GM10266 (cell line): Measurements from ENCODE around the gene NRARP.
"Not testable (repeated sequence)": the region's sequence is repeated elsewhere in the genome, so short reads cannot be mapped to it uniquely, and the experiment has no call there.

Experiments
- DNase-seq: peaks from one replicate; pipeline ENCODE4 v3.0.0; 2012; ENCODE audit errors: extremely low spot score
- TF ChIP-seq, protein P1 (sequence below): IDR thresholded peaks from 2 replicates; pipeline ENCODE4 v1.5.1; 2012; ENCODE audit warnings: mild to moderate bottlenecking, low read depth; ENCODE audit not compliant: control insufficient read depth, insufficient read depth; ENCODE audit errors: missing control alignments

The NRARP gene

DNA sequence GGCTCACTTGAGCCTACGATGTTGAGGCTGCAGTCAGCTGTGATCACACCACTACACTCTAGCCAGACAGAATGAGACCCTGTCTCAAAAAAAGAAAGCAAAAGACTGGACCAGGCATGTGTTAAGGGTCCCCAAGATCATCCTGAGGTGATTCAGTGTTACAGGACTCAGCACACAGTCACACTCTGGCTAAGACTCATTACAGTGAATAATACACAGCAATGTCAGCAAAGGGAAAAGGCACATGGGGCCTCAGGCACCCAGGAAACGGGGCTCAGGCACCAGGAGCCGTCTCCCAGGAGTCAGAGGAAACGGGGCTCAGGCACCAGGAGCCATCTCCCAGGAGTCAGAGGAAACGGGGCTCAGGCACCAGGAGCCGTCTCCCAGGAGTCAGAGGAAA, 39.2 kb upstream of the NRARP start:
- no peak for DNase-seq
- TF ChIP-seq, protein P1, sequence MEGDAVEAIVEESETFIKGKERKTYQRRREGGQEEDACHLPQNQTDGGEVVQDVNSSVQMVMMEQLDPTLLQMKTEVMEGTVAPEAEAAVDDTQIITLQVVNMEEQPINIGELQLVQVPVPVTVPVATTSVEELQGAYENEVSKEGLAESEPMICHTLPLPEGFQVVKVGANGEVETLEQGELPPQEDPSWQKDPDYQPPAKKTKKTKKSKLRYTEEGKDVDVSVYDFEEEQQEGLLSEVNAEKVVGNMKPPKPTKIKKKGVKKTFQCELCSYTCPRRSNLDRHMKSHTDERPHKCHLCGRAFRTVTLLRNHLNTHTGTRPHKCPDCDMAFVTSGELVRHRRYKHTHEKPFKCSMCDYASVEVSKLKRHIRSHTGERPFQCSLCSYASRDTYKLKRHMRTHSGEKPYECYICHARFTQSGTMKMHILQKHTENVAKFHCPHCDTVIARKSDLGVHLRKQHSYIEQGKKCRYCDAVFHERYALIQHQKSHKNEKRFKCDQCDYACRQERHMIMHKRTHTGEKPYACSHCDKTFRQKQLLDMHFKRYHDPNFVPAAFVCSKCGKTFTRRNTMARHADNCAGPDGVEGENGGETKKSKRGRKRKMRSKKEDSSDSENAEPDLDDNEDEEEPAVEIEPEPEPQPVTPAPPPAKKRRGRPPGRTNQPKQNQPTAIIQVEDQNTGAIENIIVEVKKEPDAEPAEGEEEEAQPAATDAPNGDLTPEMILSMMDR, result no peak

DNA sequence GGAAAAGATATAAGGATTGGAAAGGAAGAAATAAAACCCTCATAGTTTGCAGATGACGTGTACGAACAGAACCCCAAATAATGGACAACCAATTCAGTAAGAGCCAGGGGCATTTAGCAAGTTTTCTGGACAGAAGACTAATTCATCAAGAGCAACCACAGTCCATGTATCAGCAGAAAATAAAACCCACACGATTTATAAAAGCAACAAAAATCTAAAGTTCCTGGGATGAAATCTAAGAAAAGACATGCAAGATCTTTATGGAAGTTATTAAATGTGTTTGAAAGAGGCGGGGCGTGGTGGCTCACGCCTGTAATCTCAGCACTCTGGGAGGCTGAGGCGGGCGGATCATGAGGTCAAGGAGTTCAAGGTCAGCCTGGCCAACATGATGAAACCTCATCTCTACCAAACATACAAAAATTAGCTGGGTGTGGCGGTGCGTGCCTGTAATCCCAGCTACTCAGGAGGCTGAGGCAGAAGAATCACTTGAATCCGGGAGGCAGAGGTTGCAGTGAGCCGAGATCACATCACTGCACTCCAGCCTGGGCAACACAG, 37.9 kb upstream of the NRARP start:
- not testable (repeated sequence) for DNase-seq

DNA sequence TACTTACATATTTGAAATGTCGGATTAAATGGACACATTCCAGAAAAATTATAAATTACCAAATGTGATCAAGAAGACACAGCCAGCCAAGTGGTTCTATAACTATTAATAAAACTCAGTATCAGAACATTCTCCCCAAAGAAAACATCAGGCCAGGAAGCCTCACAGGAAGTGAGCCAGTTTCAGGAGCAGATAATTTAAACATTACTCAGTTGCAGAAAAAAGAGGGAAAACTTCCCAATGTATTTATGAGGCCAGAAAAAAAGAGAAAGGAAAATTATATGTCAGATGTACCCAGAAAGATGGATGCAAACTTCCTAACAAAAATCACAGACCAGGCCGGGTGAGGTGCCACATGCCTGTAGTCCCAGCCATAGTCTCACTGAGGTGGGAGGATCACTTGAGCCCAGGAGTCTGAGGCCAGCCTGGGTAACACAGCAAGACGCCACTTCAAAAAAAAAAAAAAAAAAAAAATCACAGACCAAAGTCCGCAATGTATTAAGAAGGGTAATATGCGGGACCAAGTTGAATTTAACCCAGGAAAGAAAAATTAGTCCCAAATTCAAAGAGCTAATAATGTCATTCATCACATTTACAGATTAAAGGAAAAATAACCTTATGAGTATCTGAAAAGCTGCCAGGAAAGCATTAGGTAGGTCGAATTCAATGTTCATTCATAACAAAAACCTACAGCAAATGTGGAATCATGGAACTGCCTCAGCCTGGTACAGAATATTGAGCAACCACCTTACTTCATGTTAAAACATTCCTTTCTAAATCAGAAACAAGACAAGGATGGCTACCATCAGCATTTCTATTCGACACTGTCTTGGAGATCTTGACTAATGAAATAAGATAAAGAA, 37.2 kb upstream of the NRARP start:
- TF ChIP-seq, protein P1, result no peak
- no peak for DNase-seq

DNA sequence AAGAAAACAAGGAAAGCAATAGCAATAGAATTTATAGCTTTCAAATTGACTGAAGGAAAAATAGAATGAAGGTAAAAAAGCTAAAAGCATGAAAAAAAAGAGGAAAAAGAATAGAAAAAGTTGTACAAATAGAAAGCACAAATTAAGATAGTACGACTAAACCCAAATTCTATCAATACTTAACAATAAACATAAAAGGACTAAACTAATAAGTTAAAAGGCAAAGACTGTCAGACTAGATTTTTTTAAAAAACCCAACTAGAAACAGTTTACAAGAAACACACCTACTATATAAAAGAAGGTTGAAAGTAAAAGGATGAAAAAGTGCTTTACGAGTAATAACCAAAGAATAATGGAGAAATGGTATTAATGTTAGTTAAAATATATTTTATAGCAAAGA, 34.7 kb upstream of the NRARP start:
- TF ChIP-seq, protein P1, result no peak
- no peak for DNase-seq

DNA sequence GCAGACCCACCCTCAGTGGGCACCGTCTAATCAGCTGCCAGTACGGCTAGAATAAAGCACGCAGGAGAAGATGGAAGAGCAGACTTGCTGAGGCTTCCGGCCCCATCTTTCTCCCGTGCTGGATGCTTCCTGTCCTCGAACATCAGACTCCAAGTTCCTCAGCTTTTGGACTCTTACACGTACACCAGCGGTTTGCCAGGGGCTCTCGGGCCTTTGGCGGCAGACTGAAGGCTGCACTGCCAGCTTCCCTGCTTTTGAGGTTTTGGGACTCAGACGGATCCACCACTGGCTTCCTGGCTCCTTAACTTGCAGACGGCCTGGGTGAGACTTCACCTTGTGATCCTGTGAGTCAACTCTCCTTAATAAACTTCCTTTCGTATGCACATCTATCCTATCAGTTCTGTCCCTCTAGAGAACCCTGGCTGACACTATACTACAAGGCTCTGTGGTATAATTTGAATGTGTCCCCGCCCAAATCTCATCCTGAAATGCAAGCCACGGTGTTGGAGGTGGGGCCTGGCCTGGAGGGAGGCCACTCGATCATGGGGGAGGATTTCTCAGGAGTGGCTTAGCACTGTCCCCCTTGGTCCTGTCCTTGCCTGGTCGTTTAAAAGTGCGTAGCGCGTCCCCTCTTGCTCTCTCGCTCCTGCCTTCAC, 31.1 kb upstream of the NRARP start:
- TF ChIP-seq, protein P1, result no peak
- no peak for DNase-seq

DNA sequence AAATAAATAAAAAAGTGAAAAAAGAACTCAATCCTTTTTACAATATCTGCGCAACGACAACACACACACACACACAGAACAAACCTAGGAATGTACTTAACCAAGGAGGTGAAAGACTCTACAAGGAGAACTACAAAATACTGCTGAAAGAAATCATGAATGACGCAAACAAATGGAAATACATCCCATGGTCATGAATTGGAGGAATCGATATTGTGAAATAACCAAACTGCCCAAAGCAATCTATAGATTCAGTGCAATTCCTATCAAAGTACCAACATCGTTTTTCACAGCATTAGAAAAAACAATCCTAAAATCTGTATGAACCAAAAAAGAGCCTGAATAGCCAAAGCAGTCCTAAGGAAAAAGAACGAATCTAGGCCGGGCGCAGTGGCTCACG, 29.9 kb upstream of the NRARP start:
- DNase-seq, result no peak
- TF ChIP-seq, protein P1, result no peak

DNA sequence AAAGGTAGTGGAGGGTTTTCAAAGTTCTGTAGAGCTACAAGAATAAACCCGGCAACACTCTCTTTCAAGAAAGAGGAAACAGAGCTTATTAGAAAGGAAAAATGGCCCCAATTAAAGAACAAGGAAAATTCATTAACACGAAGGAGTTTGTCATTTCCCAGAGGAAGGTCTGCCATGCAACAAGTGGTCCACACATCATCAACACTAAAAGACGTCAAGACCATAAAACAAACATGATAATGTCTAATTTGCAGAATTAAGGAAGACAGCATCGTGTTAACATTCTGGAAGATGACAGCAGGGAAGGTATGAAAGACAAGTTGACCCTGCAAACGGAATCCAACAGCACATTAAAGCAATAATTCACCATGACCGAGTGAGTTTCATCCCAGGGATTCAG, 28.6 kb upstream of the NRARP start:
- TF ChIP-seq, protein P1, result no peak
- DNase-seq, result no peak

DNA sequence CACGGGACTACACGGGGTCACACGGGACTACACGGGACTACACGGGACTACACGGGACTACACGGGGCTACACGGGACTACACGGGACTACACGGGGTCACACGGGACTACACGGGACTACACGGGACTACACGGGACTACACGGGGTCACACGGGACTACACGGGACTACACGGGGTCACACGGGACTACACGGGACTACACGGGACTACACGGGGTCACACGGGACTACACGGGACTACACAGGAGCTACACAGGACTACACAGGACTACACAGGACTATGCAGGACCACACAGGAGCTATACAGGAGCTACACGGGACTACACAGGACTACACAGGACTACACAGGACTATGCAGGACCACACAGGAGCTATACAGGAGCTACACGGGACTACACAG, 27.5 kb upstream of the NRARP start:
- not testable (repeated sequence) for DNase-seq

DNA sequence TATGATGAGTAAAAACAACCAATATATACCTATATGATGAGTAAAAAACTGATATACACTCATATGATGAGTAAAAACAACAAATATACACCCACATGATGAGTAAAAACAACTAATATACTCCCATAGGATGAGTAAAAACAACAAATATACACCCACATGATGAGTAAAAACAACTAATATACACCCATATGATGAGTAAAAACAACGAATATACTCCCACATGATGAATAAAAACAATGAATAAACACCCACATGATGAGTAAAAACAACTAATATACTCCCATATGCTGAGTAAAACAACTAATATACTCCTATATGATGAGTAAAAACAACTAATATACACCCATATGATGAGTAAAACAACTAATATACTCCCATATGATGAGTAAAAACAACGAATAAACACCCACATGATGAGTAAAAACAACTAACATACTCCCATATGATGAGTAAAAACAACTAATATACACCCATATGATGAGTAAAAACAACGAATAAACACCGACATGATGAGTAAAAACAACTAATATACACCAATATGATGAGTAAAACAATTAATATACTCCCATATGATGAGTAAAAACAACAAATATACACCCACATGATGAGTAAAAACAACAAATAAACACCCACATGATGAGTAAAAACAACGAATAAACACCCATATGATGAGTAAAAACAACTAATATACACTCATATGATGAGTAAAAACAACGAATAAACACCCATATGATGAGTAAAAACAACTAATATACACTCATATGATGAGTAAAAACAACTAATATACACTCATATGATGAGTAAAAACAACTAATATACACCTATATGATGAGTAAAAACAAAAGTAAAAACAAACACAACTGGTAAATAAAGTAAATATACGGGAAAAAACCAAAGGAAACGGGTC, 25.8 kb upstream of the NRARP start:
- DNase-seq, result not testable (repeated sequence)
